HL-60 (cell line): ENCODE results near the gene DDX39A.
A peak's percentile ranks its signal among the peaks of the same experiment; 100 is the strongest.
"Not testable (repeated sequence)": the region's sequence is repeated elsewhere in the genome, so short reads cannot be mapped to it uniquely, and the experiment has no call there.

Experiments
- DNase-seq, 2 experiments: peaks; one replicate each; pipeline ENCODE4 v3.0.0-alpha.2; 2010 to 2020; ENCODE audit warnings: low read depth in 1 of 2, low spot score in 1 of 2
- H3K27ac ChIP-seq: fragments of 250-450 bp; sonication (Bioruptor Pico); replicated peaks from 2 replicates; pipeline ENCODE4 v1.5.1; 2020; ENCODE audit warnings: mild to moderate bottlenecking, moderate library complexity
- H3K27me3 ChIP-seq: fragments of 250-450 bp; sonication (Bioruptor Pico); 2 replicates; pipeline ENCODE4 v1.5.1; 2021; ENCODE audit warnings: mild to moderate bottlenecking, moderate library complexity; ENCODE audit not compliant: insufficient read depth, poor library complexity, severe bottlenecking
- H3K4me3 ChIP-seq: replicated peaks from 2 replicates; pipeline ENCODE4 v1.5.1; 2011; ENCODE audit warnings: mild to moderate bottlenecking, control low read depth, low read length; ENCODE audit not compliant: insufficient read depth
- CTCF ChIP-seq: IDR thresholded peaks from one replicate; pipeline ENCODE4 v1.5.1; 2011; ENCODE audit warnings: low read length, control low read depth, inconsistent platforms; ENCODE audit not compliant: insufficient read depth
- GABPA ChIP-seq: IDR thresholded peaks from 2 replicates; pipeline ENCODE4 v1.6.1; 2012; ENCODE audit warnings: low read depth
- POLR2AphosphoS5 ChIP-seq: IDR thresholded peaks from 2 replicates; pipeline ENCODE4 v1.6.1; 2012; ENCODE audit warnings: low read depth
- REST ChIP-seq: IDR thresholded peaks from 2 replicates; pipeline ENCODE4 v1.6.1; 2012; ENCODE audit warnings: low read depth; ENCODE audit not compliant: insufficient replicate concordance
- SPI1 ChIP-seq: IDR thresholded peaks from 2 replicates; pipeline ENCODE4 v1.6.1; 2012; ENCODE audit warnings: low read depth, mild to moderate bottlenecking, borderline replicate concordance

DDX39A gene

GRCh38 chr19:14463747-14464146, 44.6 kb upstream of the DDX39A start:
- Histone ChIP-seq H3K27ac (no peak overlapping the region), H3K27me3 (no peaks in the 10 kb centered on the region), H3K4me3 (no peak overlapping the region)
- no peak for TF ChIP-seq CTCF
- no peak for DNase-seq

- not testable (repeated sequence) for H3K27me3 ChIP-seq, H3K27ac ChIP-seq, H3K4me3 ChIP-seq
- peak in 1 of 2 experiments; percentile 65 for DNase-seq
Measured at GRCh38 chr19:14462401-14462800, 43.3 kb upstream of the DDX39A start.

- no peak for DNase-seq
- Histone ChIP-seq H3K27ac (no peak overlapping the region), H3K27me3 (no peaks in the 10 kb centered on the region), H3K4me3 (no peak overlapping the region)
- TF ChIP-seq GABPA (no peak), REST (no peak), SPI1 (no peak), POLR2AphosphoS5 (no peak), CTCF (no peak)
Measured at GRCh38 chr19:14460935-14461334, 41.8 kb upstream of the DDX39A start.

- H3K27ac ChIP-seq = no peak overlapping the region
- no peak overlapping the region for H3K4me3 ChIP-seq
- DNase-seq = no peak
- no peaks in the 10 kb centered on the region for H3K27me3 ChIP-seq
- TF ChIP-seq CTCF (no peak), GABPA (no peak), REST (no peak), POLR2AphosphoS5 (no peak), SPI1 (no peak)
Measured at GRCh38 chr19:14459703-14460102, 40.6 kb upstream of the DDX39A start.

- H3K27me3 ChIP-seq, H3K4me3 ChIP-seq, DNase-seq, H3K27ac ChIP-seq: not testable (repeated sequence)
Measured at GRCh38 chr19:14452303-14452702, 33.2 kb upstream of the DDX39A start.
